ENCODE data around the gene SMCR8. TPM values are rescaled to one million over a fixed set of nuclear protein-coding genes. Genes with fewer than 3 reads are reported as not detected.
"Not testable (repeated sequence)": the region's sequence is repeated elsewhere in the genome, so short reads cannot be mapped to it uniquely, and the experiment has no call there.

Gene SMCR8
- total and polyA plus RNA-seq, 2 donors (not counting 3 experiments of a cell fraction or from before 2014, with no cell fraction given): 9.5 to 17.6 TPM

- DNase-seq (ENCODE audit: low read depth, low spot score): no peak
- CTCF ChIA-PET: interaction anchor here (1.0 to 3.4 kb wide), 3 partner anchors 10 to 14 kb away, joined by 3 to 10 read pairs (median 4); no protein-coding TSS in a partner anchor
- Histone ChIP-seq H2AFZ (ENCODE audit: low read depth, low read length) (no peak overlapping the region), H3K9me1 (replicated peaks; ENCODE audit: control insufficient read depth, extremely low read depth, insufficient read depth, low read length) (no peaks in the 10 kb centered on the region), H3K36me3 (ENCODE audit: control insufficient read depth in 2 of 2, extremely low read depth in 1 of 2, insufficient read depth in 2 of 2, low read length in 2 of 2) (peaks cover 0 to 11% of the 10 kb centered on the region in 2 experiments), H3K9ac (replicated peaks; ENCODE audit: extremely low read depth, insufficient read depth, low read length) (no peak overlapping the region), H3K27ac (ENCODE audit: insufficient read depth, low read depth, low read length) (no peak overlapping the region), H3K4me1 (ENCODE audit: control insufficient read depth, extremely low read depth, insufficient read depth, low read length) (no peaks in the 10 kb centered on the region), H3K4me2 (ENCODE audit: insufficient read depth, low read length) (no peak overlapping the region), H3K4me3 (replicated peaks in 1 of 3; ENCODE audit: insufficient read depth in 1 of 3, low read depth in 1 of 3, low read length in 3 of 3) (no peak overlapping the region), H3K79me2 (ENCODE audit: control insufficient read depth, insufficient read depth, low read length) (no peaks in the 10 kb centered on the region), H4K20me1 (replicated peaks; ENCODE audit: control insufficient read depth, extremely low read depth, insufficient read depth, low read length) (no peaks in the 10 kb centered on the region), H3K9me3 (replicated peaks; ENCODE audit: control insufficient read depth, insufficient read depth, low read length) (no peaks in the 10 kb centered on the region), H3K27me3 (ENCODE audit: control insufficient read depth in 2 of 2, insufficient read depth in 2 of 2, low read length in 2 of 2) (no peaks in the 10 kb centered on the region)
- no peak for TF ChIP-seq POLR2A (IDR thresholded peaks at IDR 0.05; ENCODE audit: low read depth, low read length)
- no peak for TF ChIP-seq JUN (IDR thresholded peaks at IDR 0.05; ENCODE audit: borderline replicate concordance, insufficient read depth, insufficient read length, low read depth)
- TF ChIP-seq POLR2AphosphoS5 (IDR thresholded peaks at IDR 0.05; ENCODE audit: insufficient read depth, low read depth, low read length): no peak
- TF ChIP-seq EZH2 (IDR thresholded peaks at IDR 0.05; ENCODE audit: borderline replicate concordance, low read depth, low read length, severe bottlenecking): no peak
- TF ChIP-seq, protein P1, sequence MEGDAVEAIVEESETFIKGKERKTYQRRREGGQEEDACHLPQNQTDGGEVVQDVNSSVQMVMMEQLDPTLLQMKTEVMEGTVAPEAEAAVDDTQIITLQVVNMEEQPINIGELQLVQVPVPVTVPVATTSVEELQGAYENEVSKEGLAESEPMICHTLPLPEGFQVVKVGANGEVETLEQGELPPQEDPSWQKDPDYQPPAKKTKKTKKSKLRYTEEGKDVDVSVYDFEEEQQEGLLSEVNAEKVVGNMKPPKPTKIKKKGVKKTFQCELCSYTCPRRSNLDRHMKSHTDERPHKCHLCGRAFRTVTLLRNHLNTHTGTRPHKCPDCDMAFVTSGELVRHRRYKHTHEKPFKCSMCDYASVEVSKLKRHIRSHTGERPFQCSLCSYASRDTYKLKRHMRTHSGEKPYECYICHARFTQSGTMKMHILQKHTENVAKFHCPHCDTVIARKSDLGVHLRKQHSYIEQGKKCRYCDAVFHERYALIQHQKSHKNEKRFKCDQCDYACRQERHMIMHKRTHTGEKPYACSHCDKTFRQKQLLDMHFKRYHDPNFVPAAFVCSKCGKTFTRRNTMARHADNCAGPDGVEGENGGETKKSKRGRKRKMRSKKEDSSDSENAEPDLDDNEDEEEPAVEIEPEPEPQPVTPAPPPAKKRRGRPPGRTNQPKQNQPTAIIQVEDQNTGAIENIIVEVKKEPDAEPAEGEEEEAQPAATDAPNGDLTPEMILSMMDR (IDR thresholded peaks at IDR 0.05; ENCODE audit: extremely low read depth in 1 of 2, insufficient read depth in 1 of 2, low read depth in 1 of 2, low read length in 2 of 2): no peak
- no peak for TF ChIP-seq GATA2 (IDR thresholded peaks at IDR 0.05; ENCODE audit: insufficient read depth, insufficient read length, low read depth, low read length)
- TF ChIP-seq MYC (IDR thresholded peaks at IDR 0.05; ENCODE audit: low read depth, low read length): no peak
- TF ChIP-seq, protein P2, sequence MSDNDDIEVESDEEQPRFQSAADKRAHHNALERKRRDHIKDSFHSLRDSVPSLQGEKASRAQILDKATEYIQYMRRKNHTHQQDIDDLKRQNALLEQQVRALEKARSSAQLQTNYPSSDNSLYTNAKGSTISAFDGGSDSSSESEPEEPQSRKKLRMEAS (IDR thresholded peaks at IDR 0.05; ENCODE audit: insufficient read depth, insufficient read length): no peak
- no peak for TF ChIP-seq FOS (IDR thresholded peaks at IDR 0.05; ENCODE audit: borderline replicate concordance, insufficient read depth, low read length)
- POLR2A ChIA-PET: no interaction called here
- BruUV-seq (replicated peaks): no TSS peak
- no peak for FAIRE-seq
- dilution Hi-C loops (cut with MboI; ENCODE audit: extremely low pct_ligation_motif_present, low sequenced_read_pairs) (no loop called here), intact Hi-C loops (cut with micrococcal nuclease) (no loop called here)
Observed at GRCh38 chr17:18332909-18333489, 17.9 kb downstream of the SMCR8 start.

DNA sequence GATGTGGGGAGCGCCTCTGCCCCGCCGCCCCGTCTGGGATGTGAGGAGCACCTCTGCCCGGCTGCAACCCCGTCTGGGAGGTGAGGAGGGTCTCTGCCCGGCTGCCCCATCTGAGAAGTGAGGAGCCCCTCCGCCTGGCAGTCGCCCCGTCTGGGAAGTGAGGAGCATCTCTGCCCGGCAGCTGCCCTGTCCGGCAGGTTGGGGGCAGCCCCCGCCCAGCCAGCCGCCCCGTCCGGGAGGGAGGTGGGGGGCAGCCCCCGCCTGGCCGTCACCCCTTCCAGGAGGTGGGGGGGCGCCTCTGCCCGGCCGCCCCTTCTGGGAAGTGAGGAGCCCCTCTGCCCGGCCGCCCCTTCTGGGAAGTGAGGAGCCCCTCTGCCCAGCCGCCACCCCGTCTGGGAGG is 23.1 kb downstream of the SMCR8 start:
- POLR2A ChIA-PET: not testable (repeated sequence)

More for the DNA sequence above, 23.1 kb downstream of the SMCR8 start:
- H3K27me3 ChIP-seq (ENCODE audit: control insufficient read depth in 2 of 2, insufficient read depth in 2 of 2, low read length in 2 of 2); dilution Hi-C loops (cut with MboI; ENCODE audit: extremely low pct_ligation_motif_present, low sequenced_read_pairs); H3K9ac ChIP-seq (replicated peaks; ENCODE audit: extremely low read depth, insufficient read depth, low read length); H3K4me3 ChIP-seq (replicated peaks in 1 of 3; ENCODE audit: insufficient read depth in 1 of 3, low read depth in 1 of 3, low read length in 3 of 3); DNase-seq (ENCODE audit: low read depth, low spot score); H3K4me2 ChIP-seq (ENCODE audit: insufficient read depth, low read length); H3K36me3 ChIP-seq (ENCODE audit: control insufficient read depth in 2 of 2, extremely low read depth in 1 of 2, insufficient read depth in 2 of 2, low read length in 2 of 2); BruUV-seq (replicated peaks); H3K9me1 ChIP-seq (replicated peaks; ENCODE audit: control insufficient read depth, extremely low read depth, insufficient read depth, low read length); intact Hi-C loops (cut with micrococcal nuclease); H3K79me2 ChIP-seq (ENCODE audit: control insufficient read depth, insufficient read depth, low read length); CTCF ChIA-PET; H4K20me1 ChIP-seq (replicated peaks; ENCODE audit: control insufficient read depth, extremely low read depth, insufficient read depth, low read length); H3K4me1 ChIP-seq (ENCODE audit: control insufficient read depth, extremely low read depth, insufficient read depth, low read length); H3K27ac ChIP-seq (ENCODE audit: insufficient read depth, low read depth, low read length); H2AFZ ChIP-seq (ENCODE audit: low read depth, low read length); H3K9me3 ChIP-seq (replicated peaks; ENCODE audit: control insufficient read depth, insufficient read depth, low read length); FAIRE-seq: not testable (repeated sequence)
